ENCODE measurements around the gene OVOL3.
"Not testable (repeated sequence)": the region's sequence is repeated elsewhere in the genome, so short reads cannot be mapped to it uniquely, and the experiment has no call there.

Gene OVOL3

GRCh38 chr19:36121486-36122124 is 10.7 kb downstream of the OVOL3 start:
- H2BK120ac ChIP-seq (ENCODE audit: insufficient read depth, low read length, poor library complexity), result no peak overlapping the region
- no peak overlapping the region for H3K9ac ChIP-seq (ENCODE audit: low read length)
- no peak overlapping the region for H3K27ac ChIP-seq (ENCODE audit: low read depth, low read length)
- no peak overlapping the region for H4K91ac ChIP-seq (ENCODE audit: low read depth, low read length)
- no peak overlapping the region for H2BK12ac ChIP-seq (ENCODE audit: low read length)
- H4K12ac ChIP-seq (ENCODE audit: low read depth, low read length), result no peak overlapping the region
- no peak overlapping the region for H2BK5ac ChIP-seq (ENCODE audit: low read depth, low read length, poor library complexity)
- no CpG with 5 or more reads among the region's 49 CpGs for WGBS (ENCODE audit: extremely low coverage, insufficient coverage, insufficient read length)
- peaks cover 46 to 63% of the 10 kb centered on the region in 2 experiments for H3K36me3 ChIP-seq (ENCODE audit: control insufficient read depth in 1 of 2, insufficient read depth in 2 of 2, low read length in 2 of 2)
- H2AFZ ChIP-seq (ENCODE audit: insufficient read depth, low read length, poor library complexity), result no peak overlapping the region
- no peak overlapping the region for H4K8ac ChIP-seq (ENCODE audit: low read depth, low read length)
- no peak overlapping the region for H3K4me2 ChIP-seq (ENCODE audit: low read length)
- no peak overlapping the region for H3K18ac ChIP-seq (ENCODE audit: low read length)
- H3K23ac ChIP-seq (ENCODE audit: low read length), result no peak overlapping the region
- H3K4me1 ChIP-seq (ENCODE audit: control insufficient read depth in 1 of 2, insufficient read depth in 2 of 2, low read length in 2 of 2), result no peaks in the 10 kb centered on the region
- DNase-seq, result no peak
- H3K27me3 ChIP-seq (ENCODE audit: insufficient read depth, low read length), result no peaks in the 10 kb centered on the region
- H3K14ac ChIP-seq (ENCODE audit: low read length), result no peak overlapping the region
- no peak overlapping the region for H3K4me3 ChIP-seq (ENCODE audit: low read depth, low read length)
- H2AK5ac ChIP-seq (ENCODE audit: low read length), result no peak overlapping the region
- H3K9me3 ChIP-seq (ENCODE audit: insufficient read depth, low read depth, low read length), result no peaks in the 10 kb centered on the region
- H3K79me2 ChIP-seq (ENCODE audit: control insufficient read depth, insufficient read depth, low read length, poor library complexity), result no peaks in the 10 kb centered on the region
- H3K79me1 ChIP-seq (ENCODE audit: low read length), result no peaks in the 10 kb centered on the region
- H3K4ac ChIP-seq (ENCODE audit: low read depth, low read length), result no peak overlapping the region

- no peak for DNase-seq
- WGBS (ENCODE audit: extremely low coverage, insufficient coverage, insufficient read length), result no CpG with 5 or more reads among the region's 9 CpGs
Observed at GRCh38 chr19:36125557-36125956, 14.6 kb downstream of the OVOL3 start.

GRCh38 chr19:36128392-36128736 is 17.4 kb downstream of the OVOL3 start:
- peak overlapping the region; percentile 63 for H3K14ac ChIP-seq (ENCODE audit: low read length)

More at GRCh38 chr19:36125557-36125956, 14.6 kb downstream of the OVOL3 start:
- H3K4me2 ChIP-seq (ENCODE audit: low read length), result no peak overlapping the region
- H3K23ac ChIP-seq (ENCODE audit: low read length), result no peak overlapping the region
- H3K14ac ChIP-seq (ENCODE audit: low read length), result no peak overlapping the region
- peaks cover 3% of the 10 kb centered on the region for H3K79me2 ChIP-seq (ENCODE audit: control insufficient read depth, insufficient read depth, low read length, poor library complexity)
- H3K4ac ChIP-seq (ENCODE audit: low read depth, low read length), result no peak overlapping the region
- peaks cover 33 to 40% of the 10 kb centered on the region in 2 experiments for H3K36me3 ChIP-seq (ENCODE audit: control insufficient read depth in 1 of 2, insufficient read depth in 2 of 2, low read length in 2 of 2)
- H2AK5ac ChIP-seq (ENCODE audit: low read length), result no peak overlapping the region
- H3K4me1 ChIP-seq (ENCODE audit: control insufficient read depth in 1 of 2, insufficient read depth in 2 of 2, low read length in 2 of 2), result no peaks in the 10 kb centered on the region
- no peak overlapping the region for H4K91ac ChIP-seq (ENCODE audit: low read depth, low read length)
- H2AFZ ChIP-seq (ENCODE audit: insufficient read depth, low read length, poor library complexity), result no peak overlapping the region
- H3K9ac ChIP-seq (ENCODE audit: low read length), result peak overlapping the region; percentile 39
- H3K27me3 ChIP-seq (ENCODE audit: insufficient read depth, low read length), result no peaks in the 10 kb centered on the region
- H4K8ac ChIP-seq (ENCODE audit: low read depth, low read length), result no peak overlapping the region
- H3K18ac ChIP-seq (ENCODE audit: low read length), result no peak overlapping the region
- H3K79me1 ChIP-seq (ENCODE audit: low read length), result peaks cover 7% of the 10 kb centered on the region
- H2BK120ac ChIP-seq (ENCODE audit: insufficient read depth, low read length, poor library complexity), result no peak overlapping the region
- H3K9me3 ChIP-seq (ENCODE audit: insufficient read depth, low read depth, low read length), result no peaks in the 10 kb centered on the region
- H2BK12ac ChIP-seq (ENCODE audit: low read length), result no peak overlapping the region
- H3K27ac ChIP-seq (ENCODE audit: low read depth, low read length), result no peak overlapping the region
- no peak overlapping the region for H4K12ac ChIP-seq (ENCODE audit: low read depth, low read length)
- no peak overlapping the region for H2BK5ac ChIP-seq (ENCODE audit: low read depth, low read length, poor library complexity)
- H3K4me3 ChIP-seq (ENCODE audit: low read depth, low read length), result peak overlapping the region; percentile 49

DNA sequence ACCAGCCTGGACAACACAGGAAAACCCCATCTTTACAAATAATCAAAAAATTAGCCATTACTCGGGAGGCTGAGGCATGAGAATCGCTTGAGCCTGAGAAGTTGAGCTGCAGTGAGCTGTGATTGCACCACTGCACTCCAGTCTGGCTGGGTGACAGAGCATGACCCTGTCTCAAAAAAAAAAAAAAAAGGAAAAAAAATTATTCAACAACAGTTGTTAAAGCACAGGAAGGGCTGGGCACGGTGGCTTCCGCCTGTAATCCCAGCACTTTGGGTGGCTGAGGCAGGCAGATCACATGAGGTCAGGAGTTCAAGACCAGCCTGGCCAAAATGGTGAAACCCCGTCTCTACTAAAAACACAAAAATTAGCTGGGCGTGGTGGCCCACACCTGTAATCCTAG is 20.3 kb downstream of the OVOL3 start:
- not testable (repeated sequence) for H2AK5ac ChIP-seq (ENCODE audit: low read length); H3K9ac ChIP-seq (ENCODE audit: low read length); H3K79me2 ChIP-seq (ENCODE audit: control insufficient read depth, insufficient read depth, low read length, poor library complexity); H2AFZ ChIP-seq (ENCODE audit: insufficient read depth, low read length, poor library complexity); H4K8ac ChIP-seq (ENCODE audit: low read depth, low read length); H3K4ac ChIP-seq (ENCODE audit: low read depth, low read length); H2BK12ac ChIP-seq (ENCODE audit: low read length); DNase-seq; H3K27me3 ChIP-seq (ENCODE audit: insufficient read depth, low read length); H2BK5ac ChIP-seq (ENCODE audit: low read depth, low read length, poor library complexity); H3K36me3 ChIP-seq (ENCODE audit: control insufficient read depth in 1 of 2, insufficient read depth in 2 of 2, low read length in 2 of 2); H3K9me3 ChIP-seq (ENCODE audit: insufficient read depth, low read depth, low read length); H3K23ac ChIP-seq (ENCODE audit: low read length); H3K4me3 ChIP-seq (ENCODE audit: low read depth, low read length); H3K4me2 ChIP-seq (ENCODE audit: low read length); H4K12ac ChIP-seq (ENCODE audit: low read depth, low read length); H3K14ac ChIP-seq (ENCODE audit: low read length); H3K18ac ChIP-seq (ENCODE audit: low read length)
- H3K79me1 ChIP-seq (ENCODE audit: low read length), result peaks cover 12% of the 10 kb centered on the region
- peak overlapping the region; percentile 16 for H3K27ac ChIP-seq (ENCODE audit: low read depth, low read length)
- WGBS (ENCODE audit: extremely low coverage, insufficient coverage, insufficient read length), result no CpG with 5 or more reads among the region's 6 CpGs
- peak overlapping the region; percentile 66 for H4K91ac ChIP-seq (ENCODE audit: low read depth, low read length)
- H3K4me1 ChIP-seq (ENCODE audit: control insufficient read depth in 1 of 2, insufficient read depth in 2 of 2, low read length in 2 of 2), result peaks cover 11 to 14% of the 10 kb centered on the region in 2 experiments
- H2BK120ac ChIP-seq (ENCODE audit: insufficient read depth, low read length, poor library complexity), result peak overlapping the region; percentile 46

More at GRCh38 chr19:36128392-36128736, 17.4 kb downstream of the OVOL3 start:
- peak overlapping the region; percentile 82 for H2BK5ac ChIP-seq (ENCODE audit: low read depth, low read length, poor library complexity)
- H4K8ac ChIP-seq (ENCODE audit: low read depth, low read length), result peak overlapping the region; percentile 94
- H3K27me3 ChIP-seq (ENCODE audit: insufficient read depth, low read length), result no peaks in the 10 kb centered on the region
- H3K4ac ChIP-seq (ENCODE audit: low read depth, low read length), result peak overlapping the region; percentile 82
- peak overlapping the region; percentile 94 for H3K27ac ChIP-seq (ENCODE audit: low read depth, low read length)
- peak overlapping the region; percentile 69 for H3K9ac ChIP-seq (ENCODE audit: low read length)
- H3K79me2 ChIP-seq (ENCODE audit: control insufficient read depth, insufficient read depth, low read length, poor library complexity), result peaks cover 3% of the 10 kb centered on the region
- H3K18ac ChIP-seq (ENCODE audit: low read length), result peak overlapping the region; percentile 68
- H3K4me2 ChIP-seq (ENCODE audit: low read length), result peak overlapping the region; percentile 74
- H3K36me3 ChIP-seq (ENCODE audit: control insufficient read depth in 1 of 2, insufficient read depth in 2 of 2, low read length in 2 of 2), result peaks cover 11 to 20% of the 10 kb centered on the region in 2 experiments
- no peak overlapping the region for H2AK5ac ChIP-seq (ENCODE audit: low read length)
- H3K4me3 ChIP-seq (ENCODE audit: low read depth, low read length), result peak overlapping the region; percentile 65
- peak overlapping the region; percentile 75 for H2AFZ ChIP-seq (ENCODE audit: insufficient read depth, low read length, poor library complexity)
- no peak overlapping the region for H2BK12ac ChIP-seq (ENCODE audit: low read length)
- H3K9me3 ChIP-seq (ENCODE audit: insufficient read depth, low read depth, low read length), result no peaks in the 10 kb centered on the region
- no CpG with 5 or more reads among the region's 10 CpGs for WGBS (ENCODE audit: extremely low coverage, insufficient coverage, insufficient read length)
- peak overlapping the region; percentile 69 for H4K91ac ChIP-seq (ENCODE audit: low read depth, low read length)
- H3K4me1 ChIP-seq (ENCODE audit: control insufficient read depth in 1 of 2, insufficient read depth in 2 of 2, low read length in 2 of 2), result peaks cover 11 to 14% of the 10 kb centered on the region in 2 experiments
- H2BK120ac ChIP-seq (ENCODE audit: insufficient read depth, low read length, poor library complexity), result peak overlapping the region; percentile 40
- no peak for DNase-seq
- peaks cover 12% of the 10 kb centered on the region for H3K79me1 ChIP-seq (ENCODE audit: low read length)
- peak overlapping the region; percentile 86 for H4K12ac ChIP-seq (ENCODE audit: low read depth, low read length)
- H3K23ac ChIP-seq (ENCODE audit: low read length), result no peak overlapping the region
